Measurements from ENCODE around the gene FITM1.

FITM1 gene

DNA sequence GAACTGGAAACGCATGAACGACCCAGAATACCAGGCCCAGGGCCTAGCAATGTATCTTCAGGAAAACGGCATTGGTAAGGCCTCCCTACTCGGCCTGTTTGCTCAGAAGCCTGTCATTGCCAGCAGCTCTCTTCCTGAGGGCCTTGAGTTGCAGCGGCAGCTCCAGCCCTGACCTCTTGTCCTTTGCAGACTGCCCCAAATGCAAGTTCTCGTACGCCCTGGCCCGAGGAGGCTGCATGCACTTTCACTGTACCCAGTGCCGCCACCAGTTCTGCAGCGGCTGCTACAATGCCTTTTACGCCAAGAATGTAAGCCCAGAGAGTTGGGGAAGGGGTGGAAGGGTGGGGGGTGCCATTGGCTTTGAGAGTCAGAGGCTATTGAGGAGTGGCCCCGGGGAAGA is 26.9 kb downstream of the FITM1 start:
- H3K4me3 ChIP-seq (ENCODE audit: control insufficient read depth, low read depth, low read length), result no peak overlapping the region
- TF ChIP-seq, protein P1, sequence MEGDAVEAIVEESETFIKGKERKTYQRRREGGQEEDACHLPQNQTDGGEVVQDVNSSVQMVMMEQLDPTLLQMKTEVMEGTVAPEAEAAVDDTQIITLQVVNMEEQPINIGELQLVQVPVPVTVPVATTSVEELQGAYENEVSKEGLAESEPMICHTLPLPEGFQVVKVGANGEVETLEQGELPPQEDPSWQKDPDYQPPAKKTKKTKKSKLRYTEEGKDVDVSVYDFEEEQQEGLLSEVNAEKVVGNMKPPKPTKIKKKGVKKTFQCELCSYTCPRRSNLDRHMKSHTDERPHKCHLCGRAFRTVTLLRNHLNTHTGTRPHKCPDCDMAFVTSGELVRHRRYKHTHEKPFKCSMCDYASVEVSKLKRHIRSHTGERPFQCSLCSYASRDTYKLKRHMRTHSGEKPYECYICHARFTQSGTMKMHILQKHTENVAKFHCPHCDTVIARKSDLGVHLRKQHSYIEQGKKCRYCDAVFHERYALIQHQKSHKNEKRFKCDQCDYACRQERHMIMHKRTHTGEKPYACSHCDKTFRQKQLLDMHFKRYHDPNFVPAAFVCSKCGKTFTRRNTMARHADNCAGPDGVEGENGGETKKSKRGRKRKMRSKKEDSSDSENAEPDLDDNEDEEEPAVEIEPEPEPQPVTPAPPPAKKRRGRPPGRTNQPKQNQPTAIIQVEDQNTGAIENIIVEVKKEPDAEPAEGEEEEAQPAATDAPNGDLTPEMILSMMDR (IDR thresholded peaks at IDR 0.05; ENCODE audit: control insufficient read depth, insufficient read depth, low read depth, low read length, missing control alignments), result no peak
- DNase-seq (ENCODE audit: low read depth), result no peak

DNA sequence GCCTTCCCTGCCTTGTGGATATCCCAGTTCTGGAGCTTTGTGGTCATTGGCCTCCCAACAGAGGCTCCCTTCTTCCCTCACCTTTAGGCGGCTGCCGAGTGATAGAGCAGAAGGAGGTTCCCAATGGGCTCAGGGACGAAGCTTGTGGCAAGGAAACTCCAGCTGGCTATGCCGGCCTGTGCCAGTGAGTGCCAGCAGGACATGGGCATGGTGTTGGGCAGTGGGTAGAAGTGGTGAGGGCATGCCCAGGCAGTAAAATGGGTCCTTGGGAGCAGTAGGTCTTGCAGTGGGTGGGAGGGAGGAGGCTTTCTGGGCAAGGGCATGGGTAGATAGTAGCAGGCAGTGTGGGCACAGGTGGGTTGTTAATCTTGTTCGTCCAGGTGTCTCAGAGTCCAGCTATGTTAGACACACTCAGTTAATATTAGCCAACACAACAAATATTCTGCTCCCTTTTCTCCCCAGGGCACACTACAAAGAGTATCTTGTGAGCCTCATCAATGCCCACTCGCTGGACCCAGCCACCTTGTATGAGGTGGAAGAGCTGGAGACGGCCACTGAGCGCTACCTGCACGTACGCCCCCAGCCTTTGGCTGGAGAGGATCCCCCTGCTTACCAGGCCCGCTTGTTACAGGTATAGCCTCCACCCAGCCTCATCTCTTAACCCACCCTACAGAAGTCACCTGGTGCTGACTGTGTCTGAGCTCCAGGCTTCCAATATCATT is 29.5 kb downstream of the FITM1 start:
- no peak for DNase-seq (ENCODE audit: low read depth)
- TF ChIP-seq, protein P1 (IDR thresholded peaks at IDR 0.05; ENCODE audit: control insufficient read depth, insufficient read depth, low read depth, low read length, missing control alignments), result no peak
- no peak overlapping the region for H3K4me3 ChIP-seq (ENCODE audit: control insufficient read depth, low read depth, low read length)

DNA sequence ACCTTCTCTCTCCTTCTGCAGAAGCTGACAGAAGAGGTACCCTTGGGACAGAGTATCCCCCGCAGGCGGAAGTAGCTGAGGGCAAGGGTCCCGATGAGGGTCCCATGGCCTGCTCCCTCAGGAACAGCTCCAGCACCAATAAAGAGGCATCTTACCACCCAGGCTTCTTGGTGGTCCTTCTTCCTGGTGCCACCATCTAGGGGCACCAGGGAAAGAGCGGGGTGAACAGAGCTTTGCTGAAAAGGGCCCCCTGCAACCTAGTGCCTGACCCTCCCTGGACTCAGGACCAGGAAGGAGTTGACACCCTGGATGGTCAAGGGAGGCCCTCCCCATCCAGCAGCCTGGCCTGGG is 30.0 kb downstream of the FITM1 start:
- DNase-seq (ENCODE audit: low read depth), result no peak
- TF ChIP-seq, protein P1 (IDR thresholded peaks at IDR 0.05; ENCODE audit: control insufficient read depth, insufficient read depth, low read depth, low read length, missing control alignments), result no peak
- H3K4me3 ChIP-seq (ENCODE audit: control insufficient read depth, low read depth, low read length), result no peak overlapping the region

- H3K4me3 ChIP-seq (ENCODE audit: control insufficient read depth, low read depth, low read length), result peak within 1 kb of the TSS; percentile 85
- DNase-seq (ENCODE audit: low read depth), result peak; percentile 81
- TF ChIP-seq, protein P1 (IDR thresholded peaks at IDR 0.05; ENCODE audit: control insufficient read depth, insufficient read depth, low read depth, low read length, missing control alignments), result peak; percentile 93
Measured at GRCh38 chr14:24160850-24161804, 30.7 kb downstream of the FITM1 start, which contains the start of gene IRF9. Gene IRF9 (plus strand): TSS chr14:24161265. CDS start chr14:24162145, 880 bp downstream.

GRCh38 chr14:24162093-24162492 is 31.6 kb downstream of the FITM1 start:
- TF ChIP-seq, protein P1 (IDR thresholded peaks at IDR 0.05; ENCODE audit: control insufficient read depth, insufficient read depth, low read depth, low read length, missing control alignments), result no peak
- H3K4me3 ChIP-seq (ENCODE audit: control insufficient read depth, low read depth, low read length), result peak overlapping the region; percentile 85
- peak; percentile 7 for DNase-seq (ENCODE audit: low read depth)

DNA sequence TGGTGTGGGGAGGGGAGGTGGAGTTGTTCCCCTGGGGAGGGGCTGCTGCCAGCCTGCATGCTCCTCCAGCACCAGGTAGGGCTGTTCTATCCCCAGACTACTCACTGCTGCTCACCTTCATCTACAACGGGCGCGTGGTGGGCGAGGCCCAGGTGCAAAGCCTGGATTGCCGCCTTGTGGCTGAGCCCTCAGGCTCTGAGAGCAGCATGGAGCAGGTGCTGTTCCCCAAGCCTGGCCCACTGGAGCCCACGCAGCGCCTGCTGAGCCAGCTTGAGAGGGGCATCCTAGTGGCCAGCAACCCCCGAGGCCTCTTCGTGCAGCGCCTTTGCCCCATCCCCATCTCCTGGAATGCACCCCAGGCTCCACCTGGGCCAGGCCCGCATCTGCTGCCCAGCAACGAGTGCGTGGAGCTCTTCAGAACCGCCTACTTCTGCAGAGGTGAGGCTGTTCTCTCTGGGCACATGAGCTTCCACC is 34.1 kb downstream of the FITM1 start:
- DNase-seq (ENCODE audit: low read depth), result no peak
- TF ChIP-seq, protein P1 (IDR thresholded peaks at IDR 0.05; ENCODE audit: control insufficient read depth, insufficient read depth, low read depth, low read length, missing control alignments), result no peak
- no peak overlapping the region for H3K4me3 ChIP-seq (ENCODE audit: control insufficient read depth, low read depth, low read length)
